K562 (cell line): ENCODE measurements around the gene UQCRC1. TPM values are rescaled to one million over a fixed set of nuclear protein-coding genes. Genes with fewer than 3 reads are reported as not detected.

Source experiments
- ATAC-seq: fragments of 200-7000 bp; cut with Tn5 transposase; 3 replicates; pipeline ENCODE4 v1.9.1; 2020; ENCODE audit warnings: moderate library complexity
- BruUV-seq: library from RNA; stranded (reverse); fragments of 400-500 nt; replicated peaks from 2 replicates; lab custom pipeline; 2021; lab: Mats Ljungman, UMichigan
- CTCF ChIA-PET: fragments of 300-600 bp; formaldehyde crosslinking; extraction: SDS; loops from one replicate; lab custom pipeline; 2021; ENCODE audit warnings: low intra/inter-chr PET ratio; lab: Yijun Ruan, JAX
- POLR2A ChIA-PET: fragments of 300-600, 350-650 bp; sonication (Branson Sonifier 250); formaldehyde crosslinking; extraction: SDS; loops from one replicate; lab custom pipeline; 2021; ENCODE audit warnings: antibody characterized with exemption, inconsistent platforms; lab: Yijun Ruan, JAX
- DNase-seq, 4 experiments: peaks; one replicate each; pipeline versions ENCODE4 v3.0.0 to v3.0.0-alpha.2; 2011 to 2018; ENCODE audit warnings: low spot score in 3 of 4, mixed read lengths in 3 of 4; ENCODE audit errors: extremely low read depth in 1 of 4
- FAIRE-seq: peaks from 2 replicates; lab custom pipeline; 2011; peaks lifted over from hg19 to GRCh38; lab: Jason Lieb, UNC
- H2AFZ ChIP-seq: 2 replicates; pipeline ENCODE4 v1.6.0; 2011; ENCODE audit warnings: low read depth, low read length, control low read depth, inconsistent platforms
- H3K27ac ChIP-seq: fragments of 200-600 bp; 3 replicates; pipeline ENCODE4 v1.8.0; 2011; ENCODE audit warnings: low read depth, mild to moderate bottlenecking, control low read depth, inconsistent platforms, low read length, moderate library complexity, mixed read lengths; ENCODE audit errors: extremely low read depth
- H3K27me3 ChIP-seq, 2 experiments: fragments of 300-600 bp in 1 of 2; 2 replicates in 1 of 2; 3 replicates in 1 of 2; pipeline versions ENCODE4 v1.6.0 to v1.8.0; 2011; ENCODE audit warnings: inconsistent platforms in 2 of 2, low read length in 2 of 2, mild to moderate bottlenecking in 1 of 2, mixed read lengths in 1 of 2, moderate library complexity in 1 of 2; ENCODE audit not compliant: control insufficient read depth in 2 of 2, insufficient read depth in 2 of 2
- H3K36me3 ChIP-seq: fragments of 300-600 bp; 3 replicates; pipeline ENCODE4 v1.8.0; 2011; ENCODE audit warnings: mild to moderate bottlenecking, low read length, inconsistent platforms; ENCODE audit not compliant: control insufficient read depth, insufficient read depth
- H3K4me1 ChIP-seq, 2 experiments: fragments of 200-600 bp in 1 of 2; replicated peaks in 1 of 2; 2 replicates in 1 of 2; 3 replicates in 1 of 2; pipeline versions ENCODE4 v1.5.1 to v1.8.0; 2011; ENCODE audit warnings: inconsistent platforms in 2 of 2, low read length in 2 of 2, mild to moderate bottlenecking in 1 of 2, mixed read lengths in 1 of 2, moderate library complexity in 1 of 2; ENCODE audit not compliant: control insufficient read depth in 2 of 2, insufficient read depth in 2 of 2
- H3K4me2 ChIP-seq: 2 replicates; pipeline ENCODE4 v1.6.1; 2011; ENCODE audit warnings: low read length, control low read depth, inconsistent platforms, mixed read lengths; ENCODE audit not compliant: insufficient read depth
- H3K4me3 ChIP-seq: fragments of 200-600 bp; sonication (generic), shearing (Covaris generic); 2 replicates; pipeline ENCODE4 v1.5.1; 2016; ENCODE audit warnings: control low read depth, inconsistent platforms
- H3K79me2 ChIP-seq: fragments of 200-600 bp; 3 replicates; pipeline ENCODE4 v1.8.0; 2011; ENCODE audit warnings: low read length, inconsistent platforms; ENCODE audit not compliant: control insufficient read depth, insufficient read depth
- H3K9ac ChIP-seq, 2 experiments: 2 replicates each; pipeline versions ENCODE4 v1.6.0 to v1.6.1; 2011; ENCODE audit warnings: low read depth in 2 of 2, low read length in 2 of 2, control low read depth in 1 of 2, inconsistent platforms in 1 of 2, mild to moderate bottlenecking in 1 of 2, mixed read lengths in 1 of 2; ENCODE audit not compliant: insufficient read depth in 1 of 2
- H3K9me1 ChIP-seq: one replicate; pipeline ENCODE4 v1.6.0; 2011; ENCODE audit warnings: inconsistent platforms, mild to moderate bottlenecking, low read length, moderate library complexity; ENCODE audit not compliant: control insufficient read depth, insufficient read depth
- H3K9me3 ChIP-seq: replicated peaks from 2 replicates; pipeline ENCODE4 v1.5.1; 2011; ENCODE audit warnings: low read depth, low read length, inconsistent platforms; ENCODE audit not compliant: control insufficient read depth, insufficient read depth
- H4K20me1 ChIP-seq: replicated peaks from 2 replicates; pipeline ENCODE4 v1.6.1; 2011; ENCODE audit warnings: low read length, inconsistent platforms, mixed read lengths; ENCODE audit not compliant: control insufficient read depth, insufficient read depth
- ARID1B ChIP-seq: fragments of 450-650 bp; IDR thresholded peaks from 2 replicates; pipeline ENCODE4 v1.6.1; 2016; ENCODE audit warnings: antibody characterized with exemption, mild to moderate bottlenecking, inconsistent platforms
- C11orf30 ChIP-seq: fragments of 450-650 bp; IDR thresholded peaks from 2 replicates; pipeline ENCODE4 v1.6.1; 2016; ENCODE audit warnings: low read depth, mild to moderate bottlenecking
- CBX2 ChIP-seq: fragments of 200-600 bp; sonication (generic); IDR thresholded peaks from one replicate; pipeline ENCODE4 v1.6.1; 2012; ENCODE audit warnings: mild to moderate bottlenecking, low read length, inconsistent platforms; ENCODE audit not compliant: insufficient read depth, poor library complexity, severe bottlenecking
- CREB1 ChIP-seq, 2 experiments: sonication (generic) in 1 of 2; formaldehyde crosslinking in 1 of 2; IDR thresholded peaks; 2 replicates each; pipeline versions ENCODE4 v1.6.1 to v1.8.0; 2012 to 2022; ENCODE audit warnings: inconsistent platforms in 1 of 2, mild to moderate bottlenecking in 1 of 2, missing genetic modification reagents in 1 of 2, moderate library complexity in 1 of 2
- CSDE1 ChIP-seq, 2 experiments: fragments of 450-650 bp; IDR thresholded peaks; 2 replicates each; pipeline ENCODE4 v1.6.1; 2016; ENCODE audit warnings: mild to moderate bottlenecking in 1 of 2
- ESRRB ChIP-seq: fragments of 250-450 bp; sonication (Bioruptor Pico); IDR thresholded peaks from 2 replicates; pipeline ENCODE4 v1.5.0; 2020; ENCODE audit warnings: mild to moderate bottlenecking, moderate library complexity, borderline replicate concordance
- HBP1 ChIP-seq: fragments of 450-650 bp; formaldehyde crosslinking; IDR thresholded peaks from 2 replicates; pipeline ENCODE4 v1.4.0; 2022; ENCODE audit warnings: missing genetic modification characterization
- HOXB6 ChIP-seq: fragments of 250-450 bp; sonication (Bioruptor Pico); IDR thresholded peaks from 2 replicates; pipeline ENCODE4 v1.5.1; 2022; ENCODE audit warnings: mild to moderate bottlenecking, borderline replicate concordance
- IRF1 ChIP-seq: sonication (generic); formaldehyde crosslinking; IDR thresholded peaks from 2 replicates; pipeline ENCODE4 v1.8.0; 2022; ENCODE audit warnings: missing genetic modification reagents, mild to moderate bottlenecking, borderline replicate concordance
- KLF16 ChIP-seq: IDR thresholded peaks from 2 replicates; pipeline ENCODE4 v1.6.1; 2016; ENCODE audit warnings: antibody characterized with exemption
- MCM3 ChIP-seq: fragments of 450-650 bp; IDR thresholded peaks from 2 replicates; pipeline ENCODE4 v1.6.1; 2016
- SLC30A9 ChIP-seq: fragments of 250-450 bp; sonication (Bioruptor Pico); IDR thresholded peaks from 2 replicates; pipeline ENCODE4 v1.8.0; 2022; ENCODE audit warnings: mild to moderate bottlenecking, moderate library complexity
- SPI1 ChIP-seq: IDR thresholded peaks from 2 replicates; pipeline ENCODE4 v1.6.1; 2011; ENCODE audit warnings: low read depth, low read length, control low read depth, borderline replicate concordance
- TAF15 ChIP-seq: fragments of 200-400 bp; formaldehyde crosslinking; IDR thresholded peaks from 2 replicates; pipeline ENCODE4 v1.6.1; 2017; ENCODE audit warnings: mild to moderate bottlenecking, low read depth, low read length, moderate library complexity
- THRA ChIP-seq: fragments of 450-650 bp; IDR thresholded peaks from 2 replicates; pipeline ENCODE4 v1.6.1; 2017; ENCODE audit warnings: mild to moderate bottlenecking, moderate library complexity
- ZFP36 ChIP-seq: fragments of 150-350 bp; IDR thresholded peaks from 2 replicates; pipeline ENCODE4 v1.6.1; 2018; ENCODE audit warnings: low read length, low read depth; ENCODE audit not compliant: partially characterized antibody
- ZFX ChIP-seq: sonication (generic); formaldehyde crosslinking; IDR thresholded peaks from 2 replicates; pipeline ENCODE4 v1.8.0; 2022; ENCODE audit warnings: mild to moderate bottlenecking, missing genetic modification reagents, moderate library complexity
- ZNF354B ChIP-seq: fragments of 250-450 bp; sonication (Bioruptor Pico); IDR thresholded peaks from 2 replicates; pipeline ENCODE4 v1.4.0; 2020
- WGBS: fragments of 100-300 bp; shearing (Covaris generic); methylation state at CpG from one replicate; pipeline ENCODE4 v1.1.6; 2016; ENCODE audit warnings: low coverage, mixed read lengths; ENCODE audit not compliant: insufficient coverage; ENCODE audit errors: missing lambda C conversion rate; 5-methylcytosine and 5-hydroxymethylcytosine counted together
- in situ Hi-C: fragments of 300-500 bp; cut with MboI; formaldehyde crosslinking; loops from 4 replicates; pipeline ENCODE4 v1.15.0; 2018; ENCODE audit warnings: inconsistent platforms, mixed read lengths
- intact Hi-C: fragments of 100-400 bp; cut with micrococcal nuclease; formaldehyde crosslinking; loops from 2 replicates; pipeline ENCODE4 v1.14.2; 2022
- polyA plus RNA-seq, 8 experiments: library from polyadenylated mRNA; depleted of rRNA in 4 of 8; stranded (reverse) in 5 of 8; unstranded in 3 of 8; fragments of >200 nt; fragmentation: Nextera tagmentation in 2 of 8; fragmentation: Illumina TruSeq in 1 of 8; extraction: Ambion mirVana in 2 of 8; extraction: Trizol in 1 of 8; gene quantifications; 2 replicates each; pipeline versions ENCODE4 v1.2.1 to v1.2.3, GENCODE V29; 2011 to 2014; ENCODE audit warnings: inconsistent platforms in 1 of 8, missing spikeins in 1 of 8
- total RNA-seq, 7 experiments: library from RNA; depleted of rRNA in 6 of 7; stranded (reverse); fragments of >200 nt in 6 of 7; fragmentation: Illumina TruSeq in 2 of 7; extraction: Trizol in 2 of 7; gene quantifications; 2 replicates each; pipeline versions ENCODE4 v1.2.1 to v1.2.3, GENCODE V29; 2011 to 2021; ENCODE audit warnings: low replicate concordance in 1 of 7

UQCRC1 gene
- total and polyA plus RNA-seq, 9 of the 15 experiments (the other 6 are each of a cell fraction or from before 2014, with no cell fraction given): 125 to 424 (median 268) TPM

- TF ChIP-seq THRA: no peak
These were observed 23.8 kb upstream of the UQCRC1 start (continued) for GRCh38 chr3:48633256-48633655.

- Histone ChIP-seq H4K20me1 (no peaks in the 10 kb centered on the region), H3K27me3 (no peaks in the 10 kb centered on the region), H3K79me2 (peaks cover 11% of the 10 kb centered on the region), H3K9me3 (no peaks in the 10 kb centered on the region), H3K36me3 (peaks cover 53% of the 10 kb centered on the region; the same call in 2 of the 3 replicates), H3K4me3 (no peak overlapping the region), H3K27ac (no peak overlapping the region), H3K9ac (no peak overlapping the region; a peak in 1 of 4 replicates), H3K4me1 (peaks cover 6 to 32% of the 10 kb centered on the region in 2 experiments; a peak in 4 of 5 replicates), H3K9me1 (peaks cover 4% of the 10 kb centered on the region), H3K4me2 (no peak overlapping the region), H2AFZ (no peak overlapping the region)
- intact Hi-C loops (no loop called here), in situ Hi-C loops (no loop called here)
- ChIA-PET CTCF (no interaction called here), POLR2A (interaction anchor here (0.6 kb wide), 1 partner anchor 300 kb away, joined by 4 read pairs; no protein-coding TSS in a partner anchor)
- FAIRE-seq: no peak
- WGBS: 87% methylated on average over 20 of the region's 22 CpGs
- BruUV-seq: no TSS peak
- ATAC-seq: no peak
- no peak for DNase-seq
- no peak for TF ChIP-seq IRF1
- no peak for TF ChIP-seq ARID1B
- TF ChIP-seq TAF15: no peak
- no peak for TF ChIP-seq SPI1
- TF ChIP-seq HOXB6 (CRISPR knock-in tag): no peak
- TF ChIP-seq C11orf30: no peak
- no peak for TF ChIP-seq CBX2
- no peak for TF ChIP-seq ZNF354B (CRISPR knock-in tag)
- TF ChIP-seq HBP1 (CRISPR knock-in tag): no peak
- no peak for TF ChIP-seq KLF16
- TF ChIP-seq ESRRB: no peak
- TF ChIP-seq ZFX: no peak
- TF ChIP-seq CREB1 (IDR thresholded peaks at IDR 0.05): no peak
- TF ChIP-seq CREB1 (CRISPR knock-in tag; IDR thresholded peaks at IDR 0.05): no peak
- TF ChIP-seq CSDE1 (IDR thresholded peaks at IDR 0.05): no peak
- no peak for TF ChIP-seq ZFP36
- TF ChIP-seq SLC30A9: no peak
- TF ChIP-seq MCM3: no peak
These were observed 22.3 kb upstream of the UQCRC1 start for GRCh38 chr3:48631516-48632448.
